PC-9 (cell line): ENCODE data around the gene KRT1. TPM values are rescaled to one million over a fixed set of nuclear protein-coding genes. Genes with fewer than 3 reads are reported as not detected.

Source experiments
- BruUV-seq: library from RNA; stranded (reverse); fragments of 400-500 nt; replicated peaks from 2 replicates; lab custom pipeline; 2021; lab: Mats Ljungman, UMichigan
- CTCF ChIA-PET: fragments of 300-600 bp; sonication (Branson Sonifier 250); formaldehyde crosslinking; loops from one replicate; lab custom pipeline; 2022; ENCODE audit warnings: antibody characterized with exemption; lab: Charles Lee
- POLR2A ChIA-PET: fragments of 300-600 bp; sonication (Branson Sonifier 250); formaldehyde crosslinking; loops from one replicate; lab custom pipeline; 2022; ENCODE audit warnings: antibody characterized with exemption; ENCODE audit not compliant: unreplicated experiment; lab: Charles Lee
- DNase-seq, 2 experiments: peaks; one replicate each; pipeline versions ENCODE4 v3.0.0 to v3.0.0-alpha.2; 2015 to 2022; ENCODE audit warnings: mixed read lengths in 1 of 2
- H2AFZ ChIP-seq: fragments of 200-600 bp; sonication (generic); 2 replicates; pipeline ENCODE4 v1.8.1; 2017; ENCODE audit warnings: antibody characterized with exemption
- H3F3A ChIP-seq: fragments of 200-600 bp; sonication (generic); 2 replicates; pipeline ENCODE4 v1.8.1; 2017; ENCODE audit warnings: antibody characterized with exemption, mild to moderate bottlenecking, low read depth; ENCODE audit not compliant: insufficient read depth
- H3K27ac ChIP-seq: fragments of 200-600 bp; sonication (generic); 2 replicates; pipeline ENCODE4 v1.6.1; 2016; ENCODE audit warnings: mixed run types
- H3K27me3 ChIP-seq: fragments of 200-600 bp; sonication (generic); 2 replicates; pipeline ENCODE4 v1.6.1; 2016; ENCODE audit warnings: low read depth, mixed run types; ENCODE audit not compliant: insufficient read depth
- H3K36me3 ChIP-seq: fragments of 200-600 bp; sonication (generic); 2 replicates; pipeline ENCODE4 v1.6.1; 2016; ENCODE audit warnings: low read depth, mixed run types
- H3K4me1 ChIP-seq: fragments of 200-600 bp; sonication (generic); replicated peaks from 2 replicates; pipeline ENCODE4 v1.6.1; 2016; ENCODE audit warnings: mixed run types; ENCODE audit not compliant: insufficient read depth
- H3K4me2 ChIP-seq: fragments of 200-600 bp; sonication (generic); 2 replicates; pipeline ENCODE4 v1.6.1; 2017; ENCODE audit warnings: mixed run types
- H3K4me3 ChIP-seq: fragments of 200-600 bp; sonication (generic); 2 replicates; pipeline ENCODE4 v1.6.1; 2016; ENCODE audit warnings: mixed run types
- H3K79me2 ChIP-seq: fragments of 200-600 bp; sonication (generic); 2 replicates; pipeline ENCODE4 v1.6.1; 2017; ENCODE audit warnings: low read depth, mixed run types
- H3K9me2 ChIP-seq: fragments of 200-600 bp; sonication (generic); 2 replicates; pipeline ENCODE4 v1.8.1; 2017; ENCODE audit warnings: mild to moderate bottlenecking; ENCODE audit not compliant: insufficient read depth
- H3K9me3 ChIP-seq: fragments of 200-600 bp; sonication (generic); 2 replicates; pipeline ENCODE4 v1.8.1; 2016; ENCODE audit warnings: low read depth; ENCODE audit not compliant: insufficient read depth
- H4K20me1 ChIP-seq: fragments of 200-600 bp; sonication (generic); 2 replicates; pipeline ENCODE4 v1.8.1; 2017; ENCODE audit not compliant: insufficient read depth
- CTCF ChIP-seq: fragments of 200-600 bp; sonication (generic); conservative IDR thresholded peaks from 2 replicates; pipeline ENCODE4 v1.6.1; 2017; ENCODE audit warnings: mixed run types, antibody characterized with exemption, mild to moderate bottlenecking, moderate library complexity
- EZH2 ChIP-seq: fragments of 200-600 bp; sonication (generic); IDR thresholded peaks from 2 replicates; pipeline ENCODE4 v1.8.0; 2017; ENCODE audit warnings: antibody characterized with exemption, low read depth
- intact Hi-C: fragments of 100-400 bp; cut with micrococcal nuclease; formaldehyde crosslinking; loops from one replicate; pipeline ENCODE4 v1.10.0; 2022; ENCODE audit not compliant: unreplicated experiment
- total RNA-seq: library from RNA; stranded (reverse); gene quantifications from 2 replicates; pipeline ENCODE4 v1.2.3, GENCODE V29; 2021

Gene KRT1
- total RNA-seq, 1 experiment from 2014 or later, result not detected

- Histone ChIP-seq H3K27me3 (no peaks in the 10 kb centered on the region), H3K9me3 (no peaks in the 10 kb centered on the region), H4K20me1 (no peaks in the 10 kb centered on the region), H3K36me3 (no peaks in the 10 kb centered on the region), H3K27ac (no peak overlapping the region), H3K9me2 (no peaks in the 10 kb centered on the region), H3K79me2 (no peaks in the 10 kb centered on the region), H3F3A (peaks cover 2% of the 10 kb centered on the region; the same call in 1 of the 2 replicates), H3K4me2 (no peak overlapping the region), H2AFZ (no peak overlapping the region), H3K4me3 (no peak overlapping the region), H3K4me1 (peaks cover 6% of the 10 kb centered on the region)
- POLR2A ChIA-PET, result no interaction called here
- CTCF ChIA-PET, result no interaction called here
- intact Hi-C loops, result no loop called here
- no TSS peak for BruUV-seq
- TF ChIP-seq CTCF (no peak), EZH2 (no peak)
- DNase-seq, result no peak
Observed at GRCh38 chr12:52682381-52682660, 2.1 kb upstream of the KRT1 start.

GRCh38 chr12:52681526-52682380 is 1.5 kb upstream of the KRT1 start:
- Histone ChIP-seq H3K79me2 (no peaks in the 10 kb centered on the region), H3K4me1 (no peaks in the 10 kb centered on the region), H3K36me3 (no peaks in the 10 kb centered on the region), H3K9me2 (no peaks in the 10 kb centered on the region), H3K4me3 (no peak overlapping the region), H3K27me3 (no peaks in the 10 kb centered on the region), H3F3A (no peaks in the 10 kb centered on the region), H4K20me1 (no peaks in the 10 kb centered on the region), H3K27ac (no peak overlapping the region), H3K9me3 (no peaks in the 10 kb centered on the region), H2AFZ (no peak overlapping the region), H3K4me2 (no peak overlapping the region)
- ChIA-PET POLR2A (no interaction called here), CTCF (no interaction called here)
- no TSS peak for BruUV-seq
- TF ChIP-seq CTCF (no peak), EZH2 (no peak)
- DNase-seq, result no peak
- intact Hi-C loops, result no loop called here

DNA sequence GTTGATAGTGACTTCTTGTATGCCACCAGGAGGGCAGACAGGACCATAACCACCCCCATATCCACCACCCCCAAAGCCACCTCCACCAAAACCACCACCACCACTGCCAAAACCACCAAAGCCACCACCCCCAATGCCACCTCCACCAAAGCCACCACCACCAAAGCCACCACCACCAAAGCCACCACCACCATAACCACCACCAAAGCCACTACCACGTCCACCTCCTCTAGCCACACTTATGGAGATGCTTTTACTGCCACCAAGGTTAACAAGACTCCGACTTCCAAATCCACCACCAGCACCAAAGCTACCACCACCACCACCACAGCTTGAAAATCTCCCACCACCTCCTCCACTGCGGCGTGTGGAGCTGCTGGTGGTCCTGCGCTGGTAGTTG is 332 bp downstream of the KRT1 start:
- Histone ChIP-seq H3K27me3 (no peaks in the 10 kb centered on the region), H4K20me1 (no peaks in the 10 kb centered on the region), H3K27ac (no peak overlapping the region), H3K4me2 (no peak overlapping the region), H3K9me3 (no peaks in the 10 kb centered on the region), H3K4me3 (no peak overlapping the region), H3K4me1 (no peaks in the 10 kb centered on the region), H3F3A (no peaks in the 10 kb centered on the region), H2AFZ (no peak overlapping the region), H3K9me2 (no peaks in the 10 kb centered on the region), H3K79me2 (no peaks in the 10 kb centered on the region), H3K36me3 (no peaks in the 10 kb centered on the region)
- POLR2A ChIA-PET, result no interaction called here
- CTCF ChIA-PET, result no interaction called here
- no TSS peak for BruUV-seq
- intact Hi-C loops, result no loop called here
- DNase-seq, result no peak
- TF ChIP-seq EZH2 (no peak), CTCF (no peak)
